Stimulated activated CD8-positive, alpha-beta memory T cell treated with anti-CD3 and anti-CD28 coated beads, Interleukin-7, amount 100 ng/mL, for 48 hours (primary cell): ENCODE results near the gene CLOCK.

Experiments used
- DNase-seq, 2 donors: peaks; one replicate each; pipeline ENCODE4 v3.0.0-alpha.2; 2020; ENCODE audit warnings: low read depth in 1 of 2; ENCODE audit errors: extremely low read depth in 1 of 2

Gene CLOCK

DNA sequence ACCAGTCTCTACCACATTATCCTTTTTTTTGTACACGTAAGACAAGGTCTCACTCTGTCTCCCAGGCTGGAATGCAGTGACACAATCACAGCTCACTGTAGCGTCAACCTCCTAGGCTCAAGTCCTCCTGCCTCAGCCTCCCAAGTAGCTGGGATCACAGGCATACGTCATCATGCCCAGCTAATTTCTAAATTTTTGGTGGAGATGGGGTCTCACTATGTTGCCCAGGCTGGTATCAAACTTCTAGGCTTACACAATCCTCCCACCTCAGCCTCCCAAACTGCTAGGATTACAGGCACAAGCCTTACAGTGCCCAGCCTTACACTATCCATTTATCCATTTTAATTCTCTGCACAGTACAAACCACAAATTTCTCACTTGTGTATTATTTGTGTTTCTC lies 58.0 kb downstream of the CLOCK start:
- DNase-seq = no peak

DNA sequence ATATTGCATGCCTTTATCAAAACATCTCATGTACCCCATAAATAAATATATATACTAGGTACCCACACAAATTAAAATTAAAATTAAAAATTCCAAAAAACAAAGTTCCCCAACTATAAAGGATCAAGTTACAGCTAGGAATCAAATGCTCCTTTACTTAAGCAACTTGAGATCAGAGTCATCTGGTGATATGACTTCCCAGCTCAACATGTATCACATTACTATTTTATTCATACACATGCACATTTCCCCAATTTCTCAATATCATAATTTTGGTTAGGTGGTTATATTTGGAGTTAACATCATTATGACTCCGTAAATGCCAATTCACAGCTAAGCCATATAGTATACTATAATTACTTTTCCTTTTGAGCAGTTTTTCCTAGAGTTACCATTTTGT lies 60.9 kb downstream of the CLOCK start:
- DNase-seq = no peak

DNA sequence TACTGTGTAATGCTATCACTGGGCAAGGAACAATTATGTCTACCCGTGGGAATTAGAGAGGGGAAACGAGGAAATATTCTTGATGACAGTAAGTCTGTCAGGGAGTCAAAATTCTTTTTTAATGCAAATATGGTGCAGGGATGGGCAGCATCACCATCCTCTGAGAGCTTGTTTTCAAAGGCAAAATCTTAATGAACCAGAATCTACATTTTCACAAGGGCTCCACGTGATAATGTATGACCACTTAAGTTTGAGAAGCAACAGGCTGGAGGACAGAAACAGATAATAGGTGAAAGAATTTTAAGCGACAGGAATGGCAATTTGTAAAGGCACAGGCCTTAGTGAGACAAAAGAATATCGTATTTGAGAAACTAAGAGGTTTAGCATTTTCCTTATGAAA lies 63.4 kb downstream of the CLOCK start:
- DNase-seq = no peak

DNA sequence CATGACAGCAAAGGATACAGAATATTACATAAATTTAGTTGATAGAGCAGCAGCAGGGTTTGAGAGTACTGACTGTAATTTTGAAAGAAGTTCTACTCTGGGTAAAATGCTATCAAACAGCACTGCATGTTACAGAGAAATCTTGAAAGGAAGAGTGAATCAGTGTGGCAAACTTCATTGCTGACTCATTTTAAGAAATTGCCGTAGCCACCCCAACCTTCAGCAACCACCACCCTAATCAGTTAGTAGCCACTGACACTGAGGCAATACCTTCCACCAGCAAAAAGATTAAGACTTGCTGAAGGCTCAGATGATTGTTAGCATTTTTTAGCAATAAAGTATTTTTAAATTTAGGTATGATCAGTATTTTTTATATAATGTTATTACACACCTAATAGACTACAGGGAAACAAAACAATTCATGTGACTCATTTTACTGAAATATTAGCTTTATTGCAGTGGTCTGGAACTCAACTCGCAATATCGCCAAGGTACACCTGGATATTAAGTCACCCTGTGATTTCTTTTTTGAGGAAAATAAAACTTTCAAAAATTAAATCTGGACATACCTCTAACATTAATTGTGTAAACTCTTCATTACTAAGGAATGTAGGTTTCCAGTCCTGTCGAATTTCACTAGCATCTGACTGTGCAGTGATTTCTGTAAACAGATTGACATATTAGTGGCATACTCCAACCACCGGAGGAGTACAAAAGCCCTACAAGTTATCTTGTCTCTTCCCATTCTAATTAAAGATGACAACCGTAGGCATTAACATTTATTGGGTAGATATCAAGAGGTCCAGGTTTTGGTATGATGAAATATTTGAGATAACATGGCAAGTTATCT lies 71.1 kb downstream of the CLOCK start:
- DNase-seq = peak in 1 of 2 donors; percentile 11

DNA sequence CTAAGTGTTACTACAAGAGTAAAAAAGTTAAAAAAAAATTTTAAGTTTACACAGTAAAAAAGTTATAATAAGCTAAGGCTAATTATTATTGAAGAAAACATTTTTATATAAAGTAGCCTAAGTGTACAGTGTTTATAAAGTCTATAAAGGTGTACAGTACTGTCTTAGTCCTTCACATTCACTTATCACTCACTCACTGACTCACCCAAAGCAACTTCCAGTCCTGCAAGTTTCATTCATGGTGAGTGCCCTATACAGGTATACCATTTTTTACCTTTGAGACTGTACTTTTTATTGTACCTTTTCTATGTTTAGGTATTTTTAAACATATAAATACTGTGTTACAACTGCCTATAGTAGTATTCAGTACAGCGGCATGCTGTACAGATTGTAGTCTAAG lies 76.7 kb downstream of the CLOCK start:
- no peak for DNase-seq

DNA sequence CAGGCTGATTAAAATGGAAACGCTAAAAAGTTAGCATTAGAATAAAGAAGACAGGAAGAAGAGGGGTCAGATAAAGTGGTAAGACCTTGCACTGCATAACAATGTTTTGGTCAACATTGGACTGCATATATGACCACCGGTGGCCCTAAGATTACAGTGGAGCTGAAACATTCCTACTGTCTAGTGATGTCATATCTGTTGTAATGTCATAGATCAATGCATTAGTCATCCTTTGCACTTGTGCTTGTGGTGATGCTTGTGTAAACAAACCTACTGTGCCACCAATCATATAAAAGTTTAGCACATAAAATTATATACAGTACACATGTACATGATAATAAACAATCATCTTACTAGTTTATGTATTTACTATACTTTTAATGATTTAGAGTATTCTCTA lies 78.0 kb downstream of the CLOCK start:
- DNase-seq = no peak

DNA sequence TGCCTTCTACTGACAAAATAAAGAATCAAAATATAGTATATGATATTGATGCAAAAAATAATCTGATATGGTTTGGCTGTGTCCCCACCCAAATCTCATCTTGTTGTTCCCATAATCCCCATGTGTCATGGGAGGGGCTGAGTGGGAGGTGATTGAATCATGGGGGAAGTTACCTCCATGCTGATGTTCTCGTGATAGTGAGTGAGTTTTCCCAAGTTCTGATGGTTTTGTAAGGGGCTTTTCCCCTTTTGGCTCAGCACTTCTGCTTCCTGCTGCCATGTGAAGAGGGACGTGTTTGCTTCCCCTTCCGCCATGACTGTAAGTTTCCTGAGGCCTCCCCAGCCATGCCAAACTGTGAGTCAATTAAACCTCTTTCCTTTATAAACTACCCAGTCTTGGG lies 80.7 kb downstream of the CLOCK start:
- no peak for DNase-seq

DNA sequence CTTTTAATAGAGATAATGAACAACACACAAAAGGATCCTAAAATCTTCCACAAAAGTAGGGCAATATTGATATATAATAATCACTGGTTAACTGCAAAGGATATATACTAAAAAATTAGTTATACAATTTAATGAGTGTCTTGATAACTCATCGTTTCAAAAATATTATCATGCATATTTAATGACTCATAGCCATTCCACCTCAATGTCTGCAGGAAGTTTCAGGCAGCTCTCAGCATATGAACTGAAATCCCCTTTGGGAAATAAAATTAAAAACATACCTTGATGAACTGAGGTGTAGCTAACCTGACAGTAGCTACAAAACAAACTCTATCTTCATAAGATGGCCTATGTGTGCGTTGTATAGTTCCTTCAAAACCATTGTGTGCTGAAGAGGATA lies 88.1 kb downstream of the CLOCK start:
- no peak for DNase-seq

DNA sequence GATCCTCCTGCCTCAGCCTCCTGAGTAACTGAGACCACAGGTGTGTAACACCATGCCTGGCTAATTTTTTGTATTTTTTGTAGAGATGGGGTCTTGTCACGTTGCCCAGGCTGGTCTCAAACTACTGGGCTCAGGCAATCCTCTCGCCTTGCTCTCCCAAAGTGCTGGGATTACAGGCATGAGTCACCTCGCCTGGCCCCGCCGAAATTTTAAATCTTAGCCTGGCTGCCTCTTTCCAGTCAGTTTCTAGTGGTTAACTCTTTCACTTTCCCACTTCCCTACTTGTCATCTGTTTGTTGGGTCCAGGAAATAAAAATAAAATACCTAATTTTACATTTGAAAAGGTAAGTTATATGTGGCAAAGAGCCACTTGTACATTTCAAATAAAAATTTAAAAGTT lies 88.5 kb downstream of the CLOCK start:
- DNase-seq = no peak

DNA sequence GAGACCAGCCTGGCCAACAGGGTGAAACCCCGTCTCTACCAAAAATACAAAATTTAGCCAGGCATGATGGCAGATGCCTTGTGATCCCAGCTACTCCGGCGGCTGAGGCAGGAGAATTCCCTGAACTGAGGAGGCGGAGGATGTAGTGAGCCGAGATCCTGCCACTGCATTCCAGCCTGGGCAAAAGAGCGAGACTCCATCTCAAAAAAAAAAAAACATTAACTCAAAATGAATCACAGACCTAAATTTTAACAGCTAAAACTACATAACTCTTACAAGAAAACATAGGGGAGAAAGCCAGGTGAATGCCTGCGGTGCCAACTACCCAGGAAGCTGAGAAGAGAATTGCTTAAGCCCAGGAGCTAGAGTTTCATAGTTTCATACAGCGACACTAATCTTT lies 96.1 kb downstream of the CLOCK start:
- no peak for DNase-seq

DNA sequence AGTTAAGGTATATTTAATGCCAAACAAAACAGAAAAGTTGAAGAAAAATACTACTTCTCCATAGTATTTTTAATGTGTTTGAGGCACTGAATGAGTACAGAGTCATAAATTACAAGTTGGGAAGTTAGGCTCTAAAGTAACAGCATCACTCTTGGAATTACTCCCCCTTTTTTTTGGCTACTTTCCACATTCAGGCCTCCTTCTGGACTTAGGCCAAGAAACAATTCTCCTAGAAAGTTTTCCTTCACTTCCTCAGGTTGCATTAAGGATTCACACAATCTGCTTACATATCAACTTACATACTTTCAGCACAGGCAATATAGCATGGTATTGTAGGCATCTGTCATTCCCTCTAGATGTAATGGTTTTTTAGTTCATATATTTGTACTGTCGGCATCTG lies 98.9 kb downstream of the CLOCK start:
- no peak for DNase-seq

DNA sequence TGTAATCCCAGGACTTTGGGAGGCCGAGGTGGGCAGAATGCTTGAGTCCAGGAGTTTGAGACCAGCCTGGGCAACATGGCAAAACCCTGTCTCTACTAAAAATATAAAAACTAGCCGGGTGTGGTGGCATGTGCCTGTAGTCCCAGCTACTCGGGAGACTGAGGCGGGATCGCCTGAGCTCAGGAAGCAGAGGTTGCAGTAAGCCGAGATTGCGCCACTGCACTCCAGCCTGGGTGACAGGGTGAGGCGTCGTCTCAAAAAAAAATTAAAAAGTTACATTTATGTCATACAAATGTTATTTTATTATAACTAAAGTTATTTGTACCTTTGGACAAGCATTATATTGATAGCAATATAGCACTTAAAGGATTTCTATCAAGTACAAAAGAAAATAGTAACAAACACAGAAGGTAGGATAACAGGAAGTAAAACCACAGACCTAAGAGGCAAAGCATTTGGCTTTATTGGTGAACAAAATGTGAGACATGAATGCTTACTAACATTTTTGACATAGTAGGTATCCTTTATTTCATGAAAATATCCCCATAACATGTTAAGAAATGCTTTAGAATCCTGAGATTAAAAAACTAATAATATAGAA lies 99.5 kb downstream of the CLOCK start:
- DNase-seq = no peak

DNA sequence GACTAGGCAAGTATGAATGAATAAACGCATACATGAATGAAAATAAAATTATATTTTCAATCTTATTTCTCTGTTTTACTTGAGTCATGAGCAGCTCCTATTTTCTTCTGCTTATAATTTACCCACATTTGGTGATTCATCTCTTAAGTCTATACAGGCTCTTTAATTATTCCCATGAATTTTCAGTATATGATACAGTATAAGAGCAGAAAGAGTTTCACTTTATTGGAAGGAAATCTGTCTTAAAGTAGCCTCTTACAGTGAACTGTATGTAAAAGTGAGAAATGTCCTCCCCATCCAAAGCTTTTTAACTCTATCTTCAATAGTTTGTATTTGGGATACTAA lies 100.2 kb downstream of the CLOCK start:
- DNase-seq = no peak

DNA sequence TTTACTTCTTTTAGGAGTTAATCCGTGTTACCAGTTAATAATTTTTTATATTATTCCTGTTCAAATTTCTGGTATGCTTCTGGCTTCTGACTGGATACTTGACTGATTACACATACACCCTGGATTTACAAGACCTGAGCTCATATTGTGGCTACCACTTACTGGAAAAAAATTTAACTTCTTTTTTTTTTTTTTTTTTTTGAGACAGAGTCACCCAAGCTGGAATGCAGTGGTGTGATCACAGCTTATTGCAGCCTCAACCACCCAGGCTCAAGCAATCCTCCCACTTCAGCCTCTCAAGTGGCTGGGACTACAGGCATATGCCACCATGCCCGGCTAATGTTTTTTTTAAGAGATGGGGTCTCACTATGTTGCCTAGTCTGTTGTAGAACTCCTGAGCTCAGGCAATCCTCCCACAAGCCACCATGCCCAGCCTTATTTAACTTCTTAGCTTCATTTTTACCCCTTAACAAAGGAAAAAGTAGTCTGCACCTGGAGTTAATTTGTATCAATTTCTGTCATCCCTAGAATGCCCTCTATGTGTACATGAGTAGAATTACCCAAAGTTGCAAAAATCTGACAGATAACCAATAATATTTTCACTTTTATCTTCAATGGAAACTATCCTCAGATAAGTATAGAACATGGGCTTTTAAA lies 100.7 kb downstream of the CLOCK start:
- DNase-seq = no peak

DNA sequence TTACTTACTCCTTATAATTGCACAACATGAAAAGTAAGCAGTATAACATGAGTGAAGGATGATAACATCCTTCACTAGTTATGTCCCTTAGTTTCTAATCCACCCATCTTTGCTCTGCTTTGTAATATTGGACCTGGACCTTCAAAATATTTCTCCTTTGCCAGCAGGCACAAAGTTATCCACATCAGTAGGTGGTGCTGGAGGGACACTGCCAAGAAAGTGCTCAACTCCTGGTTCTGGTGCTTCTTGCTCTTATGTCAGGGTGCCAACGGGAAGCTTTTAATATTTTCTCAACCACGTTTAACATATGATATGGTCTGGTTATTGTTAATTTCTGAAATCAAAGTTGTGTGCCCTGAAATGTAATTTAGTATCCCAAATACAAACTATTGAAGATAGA lies 101.9 kb downstream of the CLOCK start:
- DNase-seq = no peak

DNA sequence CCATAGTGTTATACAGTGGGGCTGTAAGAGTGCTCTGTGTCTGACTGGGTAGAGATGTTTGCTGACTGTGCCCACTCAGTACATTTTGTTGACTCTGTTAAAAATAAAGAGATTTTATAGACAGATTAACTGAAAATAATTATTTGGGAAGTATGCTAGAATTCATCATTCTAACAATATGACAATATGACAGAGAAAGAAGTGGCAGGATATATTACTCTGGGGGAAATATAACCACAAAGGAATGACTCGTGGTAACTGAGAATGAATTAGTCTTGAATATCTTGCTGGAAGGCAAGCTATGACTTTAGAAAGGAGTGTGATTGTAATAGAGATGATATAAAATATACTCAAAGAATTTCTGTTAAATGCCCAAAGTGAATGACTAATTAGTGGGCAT lies 104.2 kb downstream of the CLOCK start:
- DNase-seq = no peak

DNA sequence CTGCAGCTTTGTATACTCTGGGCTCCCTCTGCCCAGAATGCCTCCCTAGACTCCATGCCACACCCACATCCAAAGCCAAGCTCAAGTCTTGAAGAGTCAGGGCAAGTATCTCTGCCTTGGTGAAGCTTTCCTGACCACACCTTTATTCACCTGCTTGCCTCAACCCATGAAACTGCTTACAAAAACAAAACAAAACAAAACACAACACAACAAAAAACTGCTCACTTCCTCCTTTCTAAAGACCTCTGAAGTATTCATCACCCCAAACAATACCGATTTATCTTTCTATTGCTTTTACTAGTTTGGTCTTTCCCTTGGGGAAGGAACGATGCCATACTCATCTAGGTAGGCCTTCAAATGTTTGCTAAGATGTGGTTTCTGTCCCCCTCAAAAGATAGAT lies 105.9 kb downstream of the CLOCK start:
- no peak for DNase-seq

DNA sequence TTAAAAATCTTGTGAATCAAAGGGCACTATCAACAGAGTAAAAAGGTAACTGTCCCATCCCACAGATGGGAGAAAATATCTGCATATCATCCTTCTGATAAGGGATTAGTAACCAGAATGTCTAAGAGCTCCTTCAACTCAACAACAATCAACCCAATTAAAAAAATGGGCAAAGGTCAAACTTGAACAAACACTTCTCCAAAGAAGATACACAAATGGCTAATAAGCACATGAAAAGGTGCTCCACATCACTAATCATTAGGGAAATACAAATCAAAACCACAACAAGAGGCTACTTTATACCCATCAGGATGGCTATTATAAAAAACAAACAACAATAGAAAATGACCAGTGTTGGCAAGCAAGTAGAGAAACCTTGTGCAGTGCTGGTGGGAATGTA lies 107.7 kb downstream of the CLOCK start:
- DNase-seq = no peak

DNA sequence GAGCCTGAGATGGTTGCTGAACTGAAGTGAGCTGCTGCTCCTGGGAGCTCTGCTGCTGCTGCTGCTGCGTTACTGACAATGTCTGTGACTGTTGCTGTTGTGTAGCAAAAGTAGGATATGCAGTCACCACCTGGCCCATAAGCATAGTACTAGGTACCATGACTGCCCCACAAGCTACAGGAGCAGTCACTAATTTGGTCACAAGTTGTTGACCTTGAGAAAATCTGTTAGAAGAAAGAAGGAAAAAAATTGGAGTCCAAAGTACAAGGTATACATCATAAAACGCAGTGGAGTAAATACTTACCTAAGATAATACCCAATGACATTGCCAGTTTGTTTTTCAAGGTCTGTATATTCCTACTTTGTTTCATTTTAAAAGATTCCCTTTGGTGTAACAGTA lies 108.4 kb downstream of the CLOCK start:
- no peak for DNase-seq

DNA sequence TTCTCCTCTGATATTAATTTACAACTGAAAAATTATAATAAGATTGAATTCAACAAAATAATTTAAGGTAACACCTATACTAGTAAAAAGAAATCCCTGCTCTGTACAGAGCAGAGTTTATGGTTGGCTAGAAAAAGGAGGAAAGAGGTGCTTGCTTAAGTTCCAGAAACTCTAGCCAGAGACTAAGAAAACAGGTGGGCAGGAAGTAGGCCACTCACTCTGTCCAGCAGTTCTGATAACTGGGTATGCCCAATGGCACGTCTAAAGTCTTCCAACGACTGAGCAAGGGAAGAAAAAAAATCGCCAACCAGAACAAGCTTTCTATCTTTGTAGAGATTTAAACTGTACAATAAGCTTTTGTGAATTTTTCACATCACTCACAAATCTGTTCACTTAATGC lies 108.9 kb downstream of the CLOCK start:
- DNase-seq = no peak

DNA sequence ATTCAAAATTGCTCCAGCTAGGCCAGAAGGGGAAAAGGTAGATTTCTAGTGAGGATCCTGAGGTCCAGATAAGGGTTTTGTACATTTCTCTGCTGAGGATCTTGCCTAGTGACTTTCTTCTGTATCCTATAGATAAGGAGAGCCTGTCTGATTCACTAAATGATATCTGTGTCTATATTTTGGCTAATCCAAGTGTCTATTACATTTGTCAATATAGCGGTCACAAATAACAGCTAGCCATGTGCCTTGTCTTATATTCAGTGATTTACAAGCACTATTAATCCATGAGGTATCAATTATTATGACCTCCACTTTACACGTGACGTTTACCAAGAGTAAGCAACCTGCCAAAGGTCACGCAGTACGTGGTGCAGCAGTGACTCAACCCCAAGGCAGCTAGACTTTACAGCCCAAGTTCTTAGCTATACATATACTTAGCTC lies 109.3 kb downstream of the CLOCK start:
- no peak for DNase-seq

DNA sequence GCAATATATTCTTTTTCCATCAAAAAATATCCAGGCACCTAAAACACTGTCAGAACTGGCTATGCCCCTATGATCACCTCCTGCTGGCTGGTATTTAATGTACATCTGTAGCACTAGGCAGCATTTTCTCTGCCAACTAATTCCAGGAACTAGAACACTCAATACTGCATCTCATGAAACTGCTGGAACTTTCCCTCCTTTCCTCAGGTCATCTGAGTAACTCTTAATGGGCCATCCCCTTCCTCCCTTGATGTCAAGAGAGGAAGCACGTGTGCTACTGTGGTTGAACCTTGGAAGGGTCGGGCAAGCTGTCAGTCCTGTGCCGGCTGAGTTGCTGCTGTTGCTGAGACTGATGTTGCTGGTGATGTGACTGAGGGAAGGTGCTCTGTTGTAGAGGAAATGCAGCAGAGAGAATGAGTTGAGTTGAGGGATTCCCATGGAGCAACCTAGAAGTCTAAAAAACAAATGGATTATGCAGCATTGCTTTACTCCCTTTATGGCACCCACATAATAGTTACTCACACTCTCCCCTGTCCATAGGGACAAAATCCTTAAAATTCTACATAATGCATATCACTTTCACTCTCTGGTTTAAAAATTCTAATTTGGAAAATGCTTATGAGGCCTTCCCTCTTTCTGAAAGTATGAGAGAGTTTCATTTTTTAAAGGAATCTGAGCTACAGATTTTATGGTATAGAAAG lies 111.4 kb downstream of the CLOCK start:
- DNase-seq = peak in 1 of 2 donors; percentile 5
